ENCODE measurements around the gene BASP1.
"Not testable (repeated sequence)": the region's sequence is repeated elsewhere in the genome, so short reads cannot be mapped to it uniquely, and the experiment has no call there.

Gene BASP1

DNA sequence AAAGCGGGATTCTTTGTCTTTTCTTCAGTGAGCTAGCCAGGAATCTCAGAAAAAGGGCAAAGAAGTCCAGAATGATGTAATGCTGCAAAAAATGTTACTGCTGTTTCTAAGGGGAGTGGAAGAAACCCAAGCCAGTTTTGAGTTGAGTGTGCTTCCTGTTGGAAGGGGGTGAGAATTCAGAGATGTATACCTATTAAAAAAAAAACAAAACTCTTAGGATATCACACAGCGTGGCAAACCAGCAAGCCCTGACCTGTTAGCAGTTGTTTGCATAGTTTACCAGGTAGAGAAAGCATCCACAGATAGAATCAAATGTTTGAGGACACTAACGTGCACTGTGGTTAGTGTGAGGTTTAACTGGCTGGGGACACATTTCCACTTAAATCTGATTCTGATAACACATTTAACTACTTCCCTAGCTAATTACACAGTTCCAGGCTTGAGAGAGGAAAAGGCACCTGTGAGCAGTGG is 11.4 kb downstream of the BASP1 start:
- H3K27ac Mint-ChIP-seq, result no peak overlapping the region
- H3K9me3 Mint-ChIP-seq, result no peaks in the 10 kb centered on the region
- H3K36me3 Mint-ChIP-seq, result no peaks in the 10 kb centered on the region
- peaks cover 6% of the 10 kb centered on the region for H3K27me3 Mint-ChIP-seq
- no peak overlapping the region for H3K4me3 Mint-ChIP-seq
- H3K4me1 Mint-ChIP-seq, result no peaks in the 10 kb centered on the region

DNA sequence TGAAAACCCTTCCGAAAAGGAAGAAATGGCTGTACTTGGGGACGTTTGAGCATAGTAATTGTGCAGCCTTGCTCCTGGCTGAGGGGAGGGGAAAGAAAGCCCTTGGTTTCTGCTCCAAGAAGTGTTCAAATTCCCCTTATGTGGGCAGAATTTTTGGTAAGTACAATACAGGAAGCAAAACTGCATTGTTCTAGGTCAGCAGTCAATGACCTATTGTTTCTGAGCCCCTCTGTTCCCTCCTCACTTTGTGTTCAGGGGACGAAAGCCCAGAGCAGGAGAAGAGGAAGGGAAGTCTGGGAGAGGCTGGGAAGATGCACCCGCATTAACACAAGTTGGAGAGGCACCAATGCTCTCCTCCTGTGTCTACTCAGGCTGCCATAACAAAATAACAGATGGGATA is 11.9 kb downstream of the BASP1 start:
- Mint-ChIP-seq H3K4me1 (no peaks in the 10 kb centered on the region), H3K27me3 (peaks cover 3% of the 10 kb centered on the region), H3K36me3 (no peaks in the 10 kb centered on the region), H3K4me3 (no peak overlapping the region), H3K9me3 (no peaks in the 10 kb centered on the region), H3K27ac (no peak overlapping the region)

- H3K27ac Mint-ChIP-seq, result no peak overlapping the region
- H3K27me3 Mint-ChIP-seq, result no peaks in the 10 kb centered on the region
- H3K9me3 Mint-ChIP-seq, result no peaks in the 10 kb centered on the region
- H3K4me3 Mint-ChIP-seq, result no peak overlapping the region
- H3K36me3 Mint-ChIP-seq, result no peaks in the 10 kb centered on the region
- H3K4me1 Mint-ChIP-seq, result no peaks in the 10 kb centered on the region
Observed at GRCh38 chr5:17230191-17230590, 12.8 kb downstream of the BASP1 start.

- no peaks in the 10 kb centered on the region for H3K36me3 Mint-ChIP-seq
- H3K27ac Mint-ChIP-seq, result no peak overlapping the region
- H3K4me1 Mint-ChIP-seq, result no peaks in the 10 kb centered on the region
- peaks cover 1% of the 10 kb centered on the region for H3K27me3 Mint-ChIP-seq
- no peaks in the 10 kb centered on the region for H3K9me3 Mint-ChIP-seq
- H3K4me3 Mint-ChIP-seq, result no peak overlapping the region
Observed at GRCh38 chr5:17230808-17231525, 13.5 kb downstream of the BASP1 start.

DNA sequence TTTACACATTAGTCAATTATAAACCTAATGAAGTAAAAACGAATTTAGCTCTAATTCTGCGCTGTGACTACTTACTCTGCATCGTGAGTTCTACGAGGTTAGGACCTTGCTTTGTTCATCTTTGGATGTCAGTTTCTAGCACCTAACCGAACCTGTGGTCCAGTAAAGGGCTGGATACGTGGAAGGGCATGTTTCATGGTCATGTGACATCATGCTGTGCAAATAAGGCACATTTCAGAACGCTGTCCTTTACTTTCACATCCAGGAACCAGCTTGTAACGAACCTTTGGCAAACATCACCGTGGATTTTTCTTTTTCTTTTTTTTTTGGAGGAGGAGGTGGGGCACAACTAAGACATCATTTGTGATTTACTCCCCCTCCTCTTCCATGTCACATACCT is 15.0 kb downstream of the BASP1 start:
- Mint-ChIP-seq H3K4me1 (no peaks in the 10 kb centered on the region), H3K9me3 (no peaks in the 10 kb centered on the region), H3K27me3 (peaks cover 1% of the 10 kb centered on the region), H3K27ac (no peak overlapping the region), H3K36me3 (no peaks in the 10 kb centered on the region), H3K4me3 (no peak overlapping the region)

DNA sequence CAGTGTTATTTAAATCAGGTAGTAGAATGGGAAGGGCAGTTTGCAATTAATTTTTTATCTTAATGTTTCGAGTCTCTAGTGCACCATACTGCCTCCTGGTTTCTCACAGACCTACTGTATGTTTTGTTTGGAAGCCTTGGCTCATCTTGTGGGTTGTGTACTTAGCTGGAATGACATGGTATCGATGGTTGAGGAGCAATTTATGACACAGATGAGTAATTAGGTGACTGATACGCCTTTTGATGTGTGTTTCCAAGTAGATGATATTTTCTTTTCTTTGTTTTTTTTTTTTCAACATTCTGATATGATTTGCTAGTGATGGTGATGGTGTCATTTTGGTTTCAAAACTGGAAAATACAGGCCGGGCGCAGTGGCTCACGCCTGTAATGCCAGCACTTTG is 16.1 kb downstream of the BASP1 start:
- Mint-ChIP-seq H3K36me3 (no peaks in the 10 kb centered on the region), H3K27me3 (peaks cover 1% of the 10 kb centered on the region), H3K4me3 (no peak overlapping the region), H3K27ac (no peak overlapping the region), H3K4me1 (no peaks in the 10 kb centered on the region), H3K9me3 (no peaks in the 10 kb centered on the region)

GRCh38 chr5:17234374-17234773 is 16.9 kb downstream of the BASP1 start:
- Mint-ChIP-seq H3K27me3 (peaks cover 1% of the 10 kb centered on the region), H3K9me3 (no peaks in the 10 kb centered on the region), H3K36me3 (no peaks in the 10 kb centered on the region), H3K27ac (no peak overlapping the region), H3K4me3 (no peak overlapping the region), H3K4me1 (no peaks in the 10 kb centered on the region)

DNA sequence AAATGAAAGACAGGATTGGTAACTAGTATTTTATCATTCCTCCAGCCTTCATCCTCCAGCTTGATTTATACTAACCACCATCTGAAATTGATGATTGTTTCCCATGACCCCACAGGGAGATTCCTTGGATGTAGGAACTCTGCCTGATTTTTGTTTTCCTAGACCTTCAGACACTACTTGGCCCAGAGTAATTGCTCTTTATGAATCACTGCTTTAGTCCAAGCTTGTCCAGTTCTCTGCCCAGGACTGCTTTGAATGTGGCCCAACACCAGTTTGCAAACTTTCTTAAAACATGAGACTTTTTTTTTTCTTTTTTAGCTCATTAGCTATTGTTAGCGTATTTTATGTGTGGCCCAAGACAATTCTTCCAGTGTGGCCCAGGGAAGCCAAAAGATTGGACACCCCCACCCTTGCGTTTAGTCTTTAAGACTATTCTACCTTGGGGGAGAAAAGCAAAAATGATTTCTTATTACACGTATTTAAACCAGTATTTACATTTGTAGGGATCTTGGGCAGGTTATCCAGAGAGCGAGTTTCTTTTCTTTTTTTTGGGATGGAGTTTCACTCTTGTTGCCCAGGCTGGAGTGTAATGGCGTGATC is 18.4 kb downstream of the BASP1 start:
- peaks cover 1% of the 10 kb centered on the region for H3K27me3 Mint-ChIP-seq
- H3K27ac Mint-ChIP-seq, result no peak overlapping the region
- no peaks in the 10 kb centered on the region for H3K9me3 Mint-ChIP-seq
- H3K36me3 Mint-ChIP-seq, result no peaks in the 10 kb centered on the region
- no peaks in the 10 kb centered on the region for H3K4me1 Mint-ChIP-seq
- H3K4me3 Mint-ChIP-seq, result no peak overlapping the region

GRCh38 chr5:17238521-17239041 is 21.1 kb downstream of the BASP1 start:
- Mint-ChIP-seq H3K27me3 (peaks cover 1% of the 10 kb centered on the region), H3K4me1 (no peaks in the 10 kb centered on the region), H3K4me3 (no peak overlapping the region), H3K9me3 (no peaks in the 10 kb centered on the region), H3K27ac (no peak overlapping the region), H3K36me3 (no peaks in the 10 kb centered on the region)

DNA sequence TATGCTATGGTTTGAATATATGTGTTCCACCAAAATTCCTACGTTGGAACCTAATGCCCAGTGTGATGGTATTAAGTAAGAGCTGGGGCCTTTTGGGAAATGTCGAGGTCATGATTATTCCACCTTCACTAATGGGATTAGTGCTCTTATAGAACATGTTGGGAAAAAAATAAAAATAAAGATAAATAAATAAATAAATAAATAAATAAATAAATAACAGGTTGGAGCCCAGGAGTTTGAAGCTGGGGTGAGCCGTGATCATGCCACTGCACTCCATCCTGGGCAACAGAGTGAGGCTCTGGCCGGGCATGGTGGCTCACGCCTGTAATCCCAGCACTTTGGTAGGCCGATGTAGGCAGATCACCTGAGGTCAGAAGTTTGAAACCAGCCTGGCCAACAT is 22.5 kb downstream of the BASP1 start:
- H3K9me3 Mint-ChIP-seq, result no peaks in the 10 kb centered on the region
- H3K4me3 Mint-ChIP-seq, result no peak overlapping the region
- H3K36me3 Mint-ChIP-seq, result no peaks in the 10 kb centered on the region
- H3K27me3 Mint-ChIP-seq, result peaks cover 3% of the 10 kb centered on the region
- no peaks in the 10 kb centered on the region for H3K4me1 Mint-ChIP-seq
- no peak overlapping the region for H3K27ac Mint-ChIP-seq

DNA sequence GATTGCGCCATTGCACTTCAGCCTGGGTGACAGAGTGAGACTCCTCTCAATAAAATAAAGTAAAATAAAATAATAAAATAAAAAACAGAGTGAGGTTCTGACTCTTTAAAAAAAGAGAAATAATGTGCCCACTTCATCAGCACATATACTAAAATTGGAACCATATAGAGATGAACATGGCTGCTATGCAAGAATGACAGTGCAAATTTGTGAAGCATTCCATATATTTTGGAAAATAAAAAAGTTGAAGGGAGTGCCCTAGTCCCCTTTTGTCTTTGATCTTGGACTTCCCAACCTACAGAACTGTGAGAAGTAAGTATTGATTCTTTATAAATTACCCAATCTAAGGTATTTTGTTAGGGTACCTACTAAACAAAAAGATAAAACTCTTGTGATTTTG is 23.1 kb downstream of the BASP1 start:
- H3K9me3 Mint-ChIP-seq, result no peaks in the 10 kb centered on the region

GRCh38 chr5:17241635-17242034 is 24.2 kb downstream of the BASP1 start:
- no peak overlapping the region for H3K27ac Mint-ChIP-seq

More for the DNA sequence above, 23.1 kb downstream of the BASP1 start:
- Mint-ChIP-seq H3K27ac (no peak overlapping the region), H3K27me3 (peaks cover 3% of the 10 kb centered on the region), H3K36me3 (no peaks in the 10 kb centered on the region), H3K4me1 (no peaks in the 10 kb centered on the region), H3K4me3 (no peak overlapping the region)

GRCh38 chr5:17243287-17244063 is 26.0 kb downstream of the BASP1 start:
- Mint-ChIP-seq H3K4me1 (no peaks in the 10 kb centered on the region), H3K27ac (no peak overlapping the region), H3K36me3 (no peaks in the 10 kb centered on the region), H3K27me3 (peaks cover 2% of the 10 kb centered on the region), H3K4me3 (no peak overlapping the region), H3K9me3 (no peaks in the 10 kb centered on the region)

More at GRCh38 chr5:17241635-17242034, 24.2 kb downstream of the BASP1 start:
- Mint-ChIP-seq H3K9me3 (no peaks in the 10 kb centered on the region), H3K36me3 (no peaks in the 10 kb centered on the region), H3K27me3 (peaks cover 2% of the 10 kb centered on the region), H3K4me1 (no peaks in the 10 kb centered on the region), H3K4me3 (no peak overlapping the region)

DNA sequence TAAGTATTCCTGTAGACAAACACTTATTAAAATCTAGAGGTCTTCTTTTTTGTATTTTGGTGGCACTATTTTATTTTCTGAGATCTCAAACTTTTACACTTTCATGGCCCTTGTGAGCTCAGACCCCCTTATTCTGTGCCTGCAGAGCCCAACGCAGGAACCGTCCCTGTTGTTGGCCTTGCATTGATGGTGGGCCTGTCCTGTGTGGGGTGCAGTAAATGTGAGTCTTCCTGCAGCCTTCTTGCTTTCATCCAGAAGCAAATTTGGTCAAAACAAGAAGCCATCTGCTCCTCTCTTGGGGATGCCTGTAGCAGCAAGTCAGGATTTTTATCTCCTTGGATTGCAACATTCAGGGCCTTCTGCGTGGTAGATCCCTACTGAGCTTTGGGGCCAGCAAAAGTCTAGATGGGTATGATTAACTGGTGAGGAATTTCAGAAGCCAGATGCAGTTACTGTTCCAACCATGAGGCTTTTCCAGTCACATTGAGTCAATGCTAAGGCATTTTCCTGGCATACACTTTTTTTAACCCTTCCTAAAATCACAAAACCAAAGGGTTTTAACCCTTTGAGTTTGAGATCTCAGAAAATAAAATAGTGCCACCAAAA is 31.7 kb downstream of the BASP1 start:
- Mint-ChIP-seq H3K9me3 (no peaks in the 10 kb centered on the region), H3K4me1 (no peaks in the 10 kb centered on the region), H3K36me3 (no peaks in the 10 kb centered on the region), H3K27me3 (peaks cover 4% of the 10 kb centered on the region), H3K27ac (no peak overlapping the region), H3K4me3 (no peak overlapping the region)

GRCh38 chr5:17249841-17250240 is 32.4 kb downstream of the BASP1 start:
- H3K27ac Mint-ChIP-seq, H3K4me1 Mint-ChIP-seq, H3K36me3 Mint-ChIP-seq, H3K9me3 Mint-ChIP-seq, H3K27me3 Mint-ChIP-seq, H3K4me3 Mint-ChIP-seq: not testable (repeated sequence)
